Ishikawa (cell line): ENCODE results near the gene ADCY2.

Source experiments
- CEBPB ChIP-seq: IDR thresholded peaks from 2 replicates; pipeline ENCODE4 v1.6.1; 2012
- EGR1 ChIP-seq: IDR thresholded peaks from 2 replicates; pipeline ENCODE4 v1.6.1; 2012
- EP300 ChIP-seq: IDR thresholded peaks from 2 replicates; pipeline ENCODE4 v1.6.1; 2012; ENCODE audit warnings: borderline replicate concordance
- NFIC ChIP-seq: IDR thresholded peaks from 2 replicates; pipeline ENCODE4 v1.6.1; 2012
- RAD21 ChIP-seq: IDR thresholded peaks from 2 replicates; pipeline ENCODE4 v1.6.1; 2012; ENCODE audit warnings: low read depth
- TAF1 ChIP-seq: IDR thresholded peaks from 2 replicates; pipeline ENCODE4 v1.6.1; 2012; ENCODE audit warnings: low read depth, mild to moderate bottlenecking
- TCF12 ChIP-seq: IDR thresholded peaks from 2 replicates; pipeline ENCODE4 v1.6.1; 2012; ENCODE audit warnings: low read depth
- ZBTB7A ChIP-seq: IDR thresholded peaks from 2 replicates; pipeline ENCODE4 v1.6.1; 2012; ENCODE audit warnings: low read depth

DNA sequence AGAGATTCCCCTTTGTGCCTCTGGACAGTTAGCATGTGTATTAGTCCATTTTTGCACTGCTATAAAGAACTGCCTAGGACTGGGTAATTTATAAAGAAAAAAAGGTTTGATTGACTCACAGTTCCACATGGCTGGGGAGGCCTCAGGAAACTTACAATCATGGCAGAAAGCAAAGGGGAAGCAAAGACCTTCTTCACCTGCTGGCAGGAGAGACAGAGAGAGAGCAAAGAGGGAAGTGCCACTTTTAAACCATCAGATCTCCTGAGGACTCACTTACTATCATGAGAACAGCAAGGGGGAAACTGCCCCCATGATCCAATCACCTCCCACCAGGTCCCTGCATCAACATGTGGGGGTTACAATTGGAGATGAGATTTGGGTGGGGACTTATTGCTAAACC, 449.0 kb downstream of the ADCY2 start:
- TF ChIP-seq TAF1, result no peak
- no peak for TF ChIP-seq ZBTB7A
- no peak for TF ChIP-seq EP300
- TF ChIP-seq RAD21, result no peak
- no peak for TF ChIP-seq EGR1
- TF ChIP-seq CEBPB, result no peak
- TF ChIP-seq NFIC, result no peak
- no peak for TF ChIP-seq TCF12
